Stimulated activated CD8-positive, alpha-beta memory T cell treated with anti-CD3 and anti-CD28 coated beads, Interleukin-2, amount 100 ng/mL, for 48 hours (primary cell): ENCODE data around the gene ZBTB20.

Experiments used
- DNase-seq, 2 donors: peaks; one replicate each; pipeline ENCODE4 v3.0.0-alpha.2; 2020; ENCODE audit warnings: low read depth in 2 of 2

Gene ZBTB20

DNA sequence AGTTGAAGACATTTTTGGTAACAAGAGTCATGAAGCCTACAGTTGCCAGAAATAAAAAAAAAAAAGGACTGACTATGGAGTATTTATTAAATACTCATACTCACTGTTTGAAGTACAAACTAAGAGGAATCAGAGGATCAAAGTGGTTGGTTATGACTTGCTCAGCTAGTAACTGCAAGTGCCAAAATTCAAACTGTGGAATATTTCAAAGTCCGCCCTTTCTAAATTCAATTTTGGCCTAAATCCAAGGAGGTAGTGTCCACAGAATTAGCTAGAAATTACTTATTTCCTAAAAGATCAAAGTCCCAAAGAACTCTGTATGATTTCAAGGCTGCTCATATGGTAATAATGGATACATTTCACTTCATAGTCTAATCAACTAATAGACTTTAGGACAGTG, 274.5 kb downstream of the ZBTB20 start:
- no peak for DNase-seq

- no peak for DNase-seq
Measured at GRCh38 chr3:114872050-114872449, 275.0 kb downstream of the ZBTB20 start.

DNA sequence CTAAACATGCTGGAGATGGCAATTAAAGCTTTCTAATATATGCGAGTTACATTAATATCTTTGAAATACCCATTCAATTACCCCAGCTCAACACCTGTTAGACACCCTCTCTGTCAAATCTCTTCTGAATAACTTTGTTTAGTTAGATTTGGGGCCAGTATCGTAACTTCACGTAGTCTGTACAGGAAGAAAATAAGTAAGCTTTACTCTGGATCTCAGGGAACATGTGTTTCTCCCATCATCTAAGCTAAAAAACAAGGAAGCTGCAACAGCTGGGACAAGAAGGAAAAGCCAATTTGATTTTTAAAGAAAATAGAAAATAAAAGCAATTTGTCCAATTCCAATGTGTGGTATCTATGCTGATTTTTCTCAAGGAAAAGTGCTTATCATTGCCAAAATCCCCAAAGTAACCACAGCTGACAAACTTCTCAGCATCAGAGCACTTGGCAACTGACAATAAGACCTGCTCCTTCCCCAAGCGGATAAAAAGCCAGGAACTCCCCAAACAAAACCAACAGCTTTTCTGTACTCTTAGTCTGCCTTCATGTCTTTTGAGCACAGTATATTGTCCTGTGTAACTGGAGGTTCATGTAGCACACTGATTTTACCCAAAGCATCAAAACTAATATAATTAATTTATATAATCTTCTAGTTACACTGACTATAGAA, 279.1 kb downstream of the ZBTB20 start:
- DNase-seq = no peak

- no peak for DNase-seq
Measured at GRCh38 chr3:114867359-114867758, 279.7 kb downstream of the ZBTB20 start.

GRCh38 chr3:114866430-114866829, 280.7 kb downstream of the ZBTB20 start:
- no peak for DNase-seq

GRCh38 chr3:114864970-114865369, 282.1 kb downstream of the ZBTB20 start:
- no peak for DNase-seq

- no peak for DNase-seq
Measured at GRCh38 chr3:114863848-114864247, 283.2 kb downstream of the ZBTB20 start.

GRCh38 chr3:114861666-114862065, 285.4 kb downstream of the ZBTB20 start:
- DNase-seq = no peak

- DNase-seq = no peak
Measured at GRCh38 chr3:114860531-114860930, 286.6 kb downstream of the ZBTB20 start.

DNA sequence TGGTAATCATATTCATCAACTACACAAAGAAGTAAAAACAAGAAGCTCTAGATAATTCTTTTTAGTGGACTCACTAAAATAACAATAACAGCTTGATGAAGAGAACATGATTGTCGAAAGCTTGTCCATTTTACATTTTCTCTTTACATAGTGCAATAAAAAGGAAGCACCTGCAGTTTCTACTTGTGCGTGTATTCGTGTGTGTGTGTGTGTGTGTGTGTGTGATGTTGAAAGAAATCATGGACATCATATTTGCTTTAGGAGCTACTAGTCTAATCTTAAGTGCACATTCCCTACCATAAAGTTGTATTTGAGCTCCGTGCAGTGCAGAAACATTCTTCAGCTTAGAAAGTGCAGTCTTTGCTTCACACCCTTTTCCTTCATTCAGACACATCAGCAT, 288.8 kb downstream of the ZBTB20 start:
- no peak for DNase-seq

- no peak for DNase-seq
Measured at GRCh38 chr3:114857299-114857701, 289.8 kb downstream of the ZBTB20 start.

- no peak for DNase-seq
Measured at GRCh38 chr3:114856835-114857234, 290.3 kb downstream of the ZBTB20 start.

GRCh38 chr3:114855839-114856238, 291.2 kb downstream of the ZBTB20 start:
- DNase-seq = no peak

GRCh38 chr3:114852966-114853365, 294.1 kb downstream of the ZBTB20 start:
- no peak for DNase-seq

GRCh38 chr3:114850898-114851297, 296.2 kb downstream of the ZBTB20 start:
- no peak for DNase-seq

DNA sequence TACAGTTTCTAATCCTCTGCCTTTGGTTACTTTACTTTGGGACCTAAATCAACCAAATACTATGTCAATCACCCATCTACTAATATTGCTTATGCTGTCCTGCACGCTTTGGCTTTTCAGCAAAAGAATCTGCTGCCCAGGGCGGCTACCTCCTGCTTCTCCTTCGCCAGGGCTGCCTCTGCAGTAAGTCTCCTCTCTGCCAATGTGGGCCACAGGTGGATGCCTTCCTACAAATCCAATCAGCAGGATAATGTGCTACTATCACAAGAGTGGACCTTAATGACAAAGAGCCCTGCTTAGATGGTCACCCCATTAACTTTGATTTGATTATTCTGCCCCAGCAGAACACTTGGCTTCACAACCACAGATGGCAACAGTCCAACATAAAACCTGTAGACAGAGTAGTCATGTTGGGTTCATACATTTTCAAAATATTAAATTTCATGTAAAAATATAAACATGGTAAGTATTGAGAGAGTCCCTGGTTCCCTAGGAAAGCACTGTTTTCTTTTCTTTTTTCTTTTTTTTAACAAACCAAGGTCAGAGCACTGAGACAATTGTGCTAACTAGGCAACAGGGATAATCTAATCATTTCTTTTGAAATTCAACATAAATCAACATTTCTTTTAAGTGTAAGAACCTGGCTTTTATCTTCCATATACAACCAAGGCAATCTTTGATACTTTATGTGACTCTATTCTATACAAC, 298.3 kb downstream of the ZBTB20 start:
- DNase-seq = no peak

- no peak for DNase-seq
Measured at GRCh38 chr3:114848082-114848481, 299.0 kb downstream of the ZBTB20 start.

DNA sequence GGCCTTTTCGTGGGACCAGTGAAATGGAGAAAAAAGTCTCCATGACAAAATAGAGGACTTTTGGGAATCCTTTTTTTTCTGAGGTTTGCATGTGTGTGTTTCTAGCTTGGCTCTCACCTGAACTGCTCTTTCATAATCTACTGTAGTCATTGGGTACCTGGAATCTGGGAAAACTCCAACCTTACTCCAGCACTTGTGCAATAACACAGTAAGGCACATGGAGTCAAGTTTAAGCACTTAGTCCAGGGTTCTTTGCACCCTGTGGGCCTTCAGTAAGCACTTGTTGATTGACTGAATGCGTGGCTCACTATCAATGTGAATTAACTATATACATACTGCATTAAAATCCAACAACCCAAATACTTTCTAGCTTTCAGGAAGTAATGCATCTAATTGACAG, 299.5 kb downstream of the ZBTB20 start:
- no peak for DNase-seq

GRCh38 chr3:114846779-114847178, 300.3 kb downstream of the ZBTB20 start:
- DNase-seq = no peak

DNA sequence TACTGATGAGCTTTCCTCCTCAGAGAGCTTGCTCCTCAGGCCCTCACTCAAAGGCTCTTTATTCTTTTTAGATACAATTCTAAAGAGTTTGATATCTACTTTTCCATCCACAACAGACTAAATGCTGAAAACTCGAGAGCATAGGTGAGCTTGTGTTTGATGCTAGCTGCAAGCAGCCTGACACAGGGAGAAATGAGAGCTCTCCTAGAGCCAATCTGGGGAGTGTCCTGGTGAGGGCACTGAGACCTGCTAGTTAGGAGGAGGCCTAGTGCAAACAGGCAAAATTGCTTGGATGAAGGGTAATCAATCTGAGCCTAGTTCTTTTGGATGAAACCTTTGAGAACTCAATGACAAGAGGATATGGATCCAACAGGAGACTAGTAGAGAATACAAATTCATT, 300.8 kb downstream of the ZBTB20 start:
- no peak for DNase-seq

- no peak for DNase-seq
Measured at GRCh38 chr3:114841515-114841914, 305.6 kb downstream of the ZBTB20 start.

DNA sequence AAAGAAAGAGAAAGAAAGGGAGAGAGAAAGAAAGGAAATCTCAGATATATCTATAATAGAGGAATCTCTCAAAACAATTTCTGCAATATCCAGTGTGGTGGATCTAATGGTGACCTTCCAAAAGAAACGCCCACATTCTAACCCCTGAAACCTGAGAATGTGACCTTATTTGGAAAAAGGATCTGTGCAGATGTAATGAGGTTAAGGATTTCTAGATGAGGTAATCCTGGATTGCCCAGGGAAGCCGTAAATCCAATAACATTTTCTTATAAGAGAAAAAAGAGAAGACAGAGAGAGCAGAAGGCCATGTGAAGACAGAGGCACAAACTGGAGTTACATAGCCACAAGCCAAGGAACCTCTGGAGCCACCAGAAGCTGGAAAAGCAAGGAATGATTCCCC, 307.6 kb downstream of the ZBTB20 start:
- DNase-seq = no peak

DNA sequence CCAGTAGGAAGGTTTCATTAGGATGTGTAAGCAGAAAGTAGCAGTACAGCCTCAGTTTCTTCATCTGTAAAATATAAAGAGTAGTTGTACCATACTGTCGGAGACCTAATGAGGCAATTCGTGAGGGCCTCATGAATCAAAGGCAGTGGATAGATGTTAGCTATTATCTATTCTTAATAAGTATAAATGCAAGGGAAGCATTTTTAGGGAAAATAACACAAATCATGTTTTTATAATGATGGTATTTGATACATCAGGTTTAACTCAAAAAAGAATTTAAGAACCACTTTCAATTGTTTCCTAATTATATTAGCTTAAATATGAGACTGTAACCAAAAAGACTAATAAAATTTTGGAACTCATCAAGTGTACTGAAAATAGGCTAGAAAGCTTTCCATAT, 309.1 kb downstream of the ZBTB20 start:
- DNase-seq = no peak
